Thyroid gland (tissue), 4 donors: ENCODE measurements around the gene OVOL3.

Source experiments
- POLR2A ChIP-seq, 2 donors: fragments of 450-650 bp; IDR thresholded peaks; one replicate each; pipeline ENCODE4 v1.6.1; 2017; ENCODE audit warnings: antibody characterized with exemption in 2 of 2, mild to moderate bottlenecking in 2 of 2, moderate library complexity in 1 of 2
- TF ChIP-seq, protein P1 (sequence below), 6 experiments: fragments of 200-600 bp in 3 of 6; fragments of 450-650 bp in 3 of 6; sonication (generic) in 3 of 6; IDR thresholded peaks; one replicate each; pipeline ENCODE4 v1.5.1; 2016 to 2019; ENCODE audit warnings: antibody characterized with exemption in 6 of 6, mild to moderate bottlenecking in 2 of 6, inconsistent platforms in 1 of 6, moderate library complexity in 1 of 6

GRCh38 chr19:36089847-36090246 is 21.1 kb upstream of the OVOL3 start:
- TF ChIP-seq, protein P1, sequence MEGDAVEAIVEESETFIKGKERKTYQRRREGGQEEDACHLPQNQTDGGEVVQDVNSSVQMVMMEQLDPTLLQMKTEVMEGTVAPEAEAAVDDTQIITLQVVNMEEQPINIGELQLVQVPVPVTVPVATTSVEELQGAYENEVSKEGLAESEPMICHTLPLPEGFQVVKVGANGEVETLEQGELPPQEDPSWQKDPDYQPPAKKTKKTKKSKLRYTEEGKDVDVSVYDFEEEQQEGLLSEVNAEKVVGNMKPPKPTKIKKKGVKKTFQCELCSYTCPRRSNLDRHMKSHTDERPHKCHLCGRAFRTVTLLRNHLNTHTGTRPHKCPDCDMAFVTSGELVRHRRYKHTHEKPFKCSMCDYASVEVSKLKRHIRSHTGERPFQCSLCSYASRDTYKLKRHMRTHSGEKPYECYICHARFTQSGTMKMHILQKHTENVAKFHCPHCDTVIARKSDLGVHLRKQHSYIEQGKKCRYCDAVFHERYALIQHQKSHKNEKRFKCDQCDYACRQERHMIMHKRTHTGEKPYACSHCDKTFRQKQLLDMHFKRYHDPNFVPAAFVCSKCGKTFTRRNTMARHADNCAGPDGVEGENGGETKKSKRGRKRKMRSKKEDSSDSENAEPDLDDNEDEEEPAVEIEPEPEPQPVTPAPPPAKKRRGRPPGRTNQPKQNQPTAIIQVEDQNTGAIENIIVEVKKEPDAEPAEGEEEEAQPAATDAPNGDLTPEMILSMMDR (IDR thresholded peaks at IDR 0.05): no peak
- no peak for TF ChIP-seq POLR2A (IDR thresholded peaks at IDR 0.05)
